Keratinocyte (primary cell): Measurements from ENCODE around the gene MEGF10.

Experiments
- EZH2 ChIP-seq: IDR thresholded peaks from one replicate; pipeline ENCODE4 v1.6.1; 2012; ENCODE audit warnings: inconsistent platforms, mild to moderate bottlenecking, low read length, moderate library complexity
- TF ChIP-seq, protein P1 (sequence below), 3 experiments: IDR thresholded peaks in 1 of 3; conservative IDR thresholded peaks in 1 of 3; optimal IDR thresholded peaks in 1 of 3; 2 replicates in 2 of 3; 3 replicates in 1 of 3; pipeline versions ENCODE3 to v1.5.1; 2011; ENCODE audit warnings: low read length in 3 of 3, mild to moderate bottlenecking in 3 of 3, moderate library complexity in 2 of 3, control low read depth in 1 of 3, inconsistent platforms in 1 of 3; ENCODE audit not compliant: insufficient read depth in 2 of 3; ENCODE audit errors: extremely low read depth in 1 of 3

GRCh38 chr5:127330116-127330515, 39.5 kb downstream of the MEGF10 start:
- TF ChIP-seq, protein P1, sequence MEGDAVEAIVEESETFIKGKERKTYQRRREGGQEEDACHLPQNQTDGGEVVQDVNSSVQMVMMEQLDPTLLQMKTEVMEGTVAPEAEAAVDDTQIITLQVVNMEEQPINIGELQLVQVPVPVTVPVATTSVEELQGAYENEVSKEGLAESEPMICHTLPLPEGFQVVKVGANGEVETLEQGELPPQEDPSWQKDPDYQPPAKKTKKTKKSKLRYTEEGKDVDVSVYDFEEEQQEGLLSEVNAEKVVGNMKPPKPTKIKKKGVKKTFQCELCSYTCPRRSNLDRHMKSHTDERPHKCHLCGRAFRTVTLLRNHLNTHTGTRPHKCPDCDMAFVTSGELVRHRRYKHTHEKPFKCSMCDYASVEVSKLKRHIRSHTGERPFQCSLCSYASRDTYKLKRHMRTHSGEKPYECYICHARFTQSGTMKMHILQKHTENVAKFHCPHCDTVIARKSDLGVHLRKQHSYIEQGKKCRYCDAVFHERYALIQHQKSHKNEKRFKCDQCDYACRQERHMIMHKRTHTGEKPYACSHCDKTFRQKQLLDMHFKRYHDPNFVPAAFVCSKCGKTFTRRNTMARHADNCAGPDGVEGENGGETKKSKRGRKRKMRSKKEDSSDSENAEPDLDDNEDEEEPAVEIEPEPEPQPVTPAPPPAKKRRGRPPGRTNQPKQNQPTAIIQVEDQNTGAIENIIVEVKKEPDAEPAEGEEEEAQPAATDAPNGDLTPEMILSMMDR (optimal IDR thresholded peaks at IDR 0.05 in 1 of 3, IDR thresholded peaks at IDR 0.05 in 1 of 3, conservative IDR thresholded peaks at IDR 0.05 in 1 of 3; ENCODE audit: extremely low read depth in 1 of 3, insufficient read depth in 2 of 3, low read length in 3 of 3) = no peak
- no peak for TF ChIP-seq EZH2
